ENCODE measurements around the gene TRAPPC4. TPM values are rescaled to one million over a fixed set of nuclear protein-coding genes. Genes with fewer than 3 reads are reported as not detected.
"Not testable (repeated sequence)": the region's sequence is repeated elsewhere in the genome, so short reads cannot be mapped to it uniquely, and the experiment has no call there.

The TRAPPC4 gene
- polyA plus RNA-seq, 1 donor = 36.3 TPM

DNA sequence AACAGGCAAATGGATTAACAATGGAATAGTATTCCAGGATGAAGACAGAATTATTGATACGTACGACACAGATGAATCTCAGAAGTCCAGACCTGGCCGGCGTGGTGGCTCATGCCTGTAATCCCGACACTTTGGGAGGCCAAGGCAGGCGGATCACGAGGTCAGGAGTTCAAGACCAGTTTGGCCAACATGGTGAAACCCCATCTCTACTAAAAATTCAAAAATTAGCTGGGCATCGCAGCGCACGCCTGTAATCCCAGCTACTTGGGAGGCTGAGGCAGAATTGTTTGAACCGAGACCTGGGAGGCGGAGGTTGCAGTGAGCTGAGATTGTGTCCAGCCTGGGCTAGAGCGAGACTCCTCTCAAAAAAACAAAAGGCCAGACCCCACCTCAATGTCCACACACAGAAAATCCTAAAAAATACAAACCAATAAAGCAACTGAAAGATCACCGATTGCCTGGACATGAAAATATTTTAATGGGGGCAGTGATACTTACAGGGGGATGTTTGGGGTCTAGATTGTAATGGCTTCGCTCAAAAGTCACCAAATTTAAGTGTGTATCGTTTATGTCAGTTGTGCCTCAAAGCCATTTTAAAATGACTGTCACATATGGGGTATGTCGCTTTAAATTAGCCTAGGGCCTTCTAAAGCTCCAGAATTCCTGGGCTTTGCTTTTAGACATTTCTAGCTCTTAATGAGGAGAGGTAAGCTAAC, 4.2 kb upstream of the TRAPPC4 start:
- DNase-seq = no peak

GRCh38 chr11:119015054-119015611, 3.4 kb upstream of the TRAPPC4 start:
- no peak for DNase-seq

DNA sequence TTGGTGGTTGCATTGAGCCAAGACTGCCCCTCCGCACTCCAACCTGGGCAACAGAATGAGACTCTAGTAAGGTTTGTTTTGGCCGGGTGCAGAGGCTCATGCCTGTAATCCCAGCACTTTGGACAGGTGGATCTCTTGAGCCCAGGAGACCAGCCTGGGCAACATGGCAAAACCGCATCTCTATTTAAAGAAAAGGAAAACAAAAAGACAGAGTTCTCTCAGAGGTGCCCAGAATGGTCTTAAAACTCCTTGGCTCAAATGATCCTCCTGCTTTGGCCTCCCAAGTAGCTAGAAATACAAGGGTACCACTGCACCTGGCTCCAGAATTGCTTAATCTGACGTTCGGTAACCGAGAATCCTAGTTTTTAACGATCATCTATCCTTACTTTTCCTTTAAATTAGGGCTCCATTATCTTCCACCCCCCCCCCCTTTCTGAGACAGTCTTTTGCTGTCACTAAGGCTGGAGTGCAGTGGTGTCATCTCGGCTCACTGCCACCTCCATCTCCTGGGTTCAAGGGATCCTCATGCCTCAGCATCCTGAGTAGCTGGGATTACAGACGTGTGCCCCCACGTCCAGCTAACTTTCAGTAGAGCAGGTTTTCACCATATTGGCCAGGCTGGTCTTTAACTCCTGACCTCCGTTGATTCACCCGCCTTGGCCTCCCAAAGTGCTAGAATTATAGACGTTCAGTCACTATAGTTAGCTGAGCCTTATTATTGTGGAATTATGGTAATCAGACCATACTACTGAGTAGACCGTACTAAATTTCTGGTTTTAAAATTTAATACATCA, 2.2 kb upstream of the TRAPPC4 start:
- DNase-seq = no peak

DNA sequence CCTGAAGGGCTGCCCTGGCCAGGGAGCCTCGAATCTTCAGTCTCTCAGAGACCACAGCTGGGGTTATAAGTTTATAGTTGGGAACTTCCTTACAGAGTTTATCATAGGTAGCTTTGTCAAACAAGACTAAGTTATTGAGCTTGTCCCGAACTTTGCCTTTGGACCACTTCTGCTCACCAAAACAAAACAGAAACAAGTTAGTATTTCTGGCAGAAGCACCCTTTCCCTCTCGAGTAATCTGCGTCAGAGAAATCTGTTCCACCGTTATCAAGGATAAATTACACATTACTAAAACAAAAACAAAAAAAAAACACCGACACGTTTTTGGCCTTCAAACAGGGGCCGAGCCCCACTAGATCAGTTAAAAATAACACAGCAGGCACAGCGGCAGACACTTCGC, 1.2 kb upstream of the TRAPPC4 start:
- DNase-seq = not testable (repeated sequence)

DNA sequence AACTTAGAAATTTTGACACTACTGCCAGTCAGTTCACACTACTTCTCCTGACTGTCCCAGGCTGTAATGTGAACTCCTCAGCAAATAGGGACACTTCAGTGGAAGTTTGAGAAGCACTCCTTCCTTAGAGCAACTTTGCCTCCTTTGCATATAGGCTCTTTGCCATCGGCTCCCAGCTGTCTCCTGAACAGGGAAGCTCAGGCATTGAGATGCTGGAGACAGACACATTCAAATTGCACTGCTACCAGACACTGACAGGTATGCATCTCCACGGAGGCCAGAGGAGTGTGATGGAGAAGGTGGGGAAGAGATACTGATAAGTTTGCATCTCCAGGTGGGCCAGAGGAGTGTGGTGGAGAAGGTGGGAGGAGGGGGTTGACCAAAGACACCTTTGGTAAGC, 1.4 kb downstream of the TRAPPC4 start:
- DNase-seq = no peak

DNA sequence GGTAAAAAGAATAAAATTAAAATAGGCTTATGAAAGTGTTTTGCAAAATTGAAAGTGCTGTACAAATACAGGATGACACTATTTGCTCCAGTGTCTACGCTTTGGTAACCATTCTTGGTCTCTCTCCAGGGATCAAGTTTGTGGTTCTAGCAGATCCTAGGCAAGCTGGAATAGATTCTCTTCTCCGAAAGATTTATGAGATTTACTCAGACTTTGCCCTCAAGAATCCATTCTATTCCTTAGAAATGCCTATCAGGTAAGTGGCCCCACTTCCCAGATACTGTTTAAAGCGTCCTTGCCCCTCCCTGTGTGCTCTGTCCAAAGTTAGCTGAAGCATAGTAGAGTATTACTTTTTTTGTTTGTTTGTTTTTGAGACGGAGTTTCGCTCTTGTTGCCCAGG, 3.1 kb downstream of the TRAPPC4 start:
- DNase-seq = no peak

DNA sequence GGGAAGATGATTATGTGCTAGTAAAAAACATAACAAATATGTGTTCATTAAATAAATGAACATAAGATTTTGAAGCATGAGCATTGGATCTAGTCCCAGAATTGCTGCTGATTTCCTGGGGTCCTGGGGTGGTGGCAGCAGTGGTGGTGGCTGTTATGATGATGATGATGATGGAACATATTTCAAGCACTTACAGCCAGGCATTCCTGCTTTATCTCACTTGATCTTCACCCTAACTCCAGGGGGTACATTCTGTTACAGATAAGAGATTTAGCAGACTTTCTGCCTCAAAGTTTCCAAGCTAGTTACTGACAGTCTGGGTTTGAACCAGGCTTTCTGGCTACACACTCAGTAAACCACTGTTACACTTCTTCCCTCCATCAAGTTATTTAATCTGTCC, 5.2 kb downstream of the TRAPPC4 start:
- DNase-seq = no peak

GRCh38 chr11:119024430-119025098, 6.0 kb downstream of the TRAPPC4 start:
- no peak for DNase-seq

- no peak for DNase-seq
Observed at GRCh38 chr11:119025099-119025473, 6.5 kb downstream of the TRAPPC4 start.

DNA sequence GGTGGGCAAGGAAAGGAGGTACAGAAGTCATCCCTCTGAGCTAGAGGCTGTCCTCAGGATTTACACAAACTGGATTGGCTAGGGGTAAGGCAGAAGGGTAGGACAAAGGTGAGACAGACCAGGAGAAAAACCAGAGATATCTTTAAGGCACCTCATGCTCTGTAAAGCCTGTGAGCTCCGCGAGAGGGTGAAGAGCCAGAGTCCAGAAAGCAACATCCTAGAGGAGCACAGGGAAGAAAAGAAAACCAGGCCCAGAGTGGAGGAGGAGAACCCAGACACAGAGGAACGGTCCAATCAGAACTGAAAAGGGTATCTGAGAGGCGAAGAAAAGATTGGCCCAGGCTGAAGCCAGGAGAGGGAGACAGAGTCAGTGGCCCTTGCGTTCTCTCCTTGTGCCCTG, 7.0 kb downstream of the TRAPPC4 start:
- DNase-seq = no peak

GRCh38 chr11:119025978-119026766, 7.6 kb downstream of the TRAPPC4 start:
- no peak for DNase-seq

DNA sequence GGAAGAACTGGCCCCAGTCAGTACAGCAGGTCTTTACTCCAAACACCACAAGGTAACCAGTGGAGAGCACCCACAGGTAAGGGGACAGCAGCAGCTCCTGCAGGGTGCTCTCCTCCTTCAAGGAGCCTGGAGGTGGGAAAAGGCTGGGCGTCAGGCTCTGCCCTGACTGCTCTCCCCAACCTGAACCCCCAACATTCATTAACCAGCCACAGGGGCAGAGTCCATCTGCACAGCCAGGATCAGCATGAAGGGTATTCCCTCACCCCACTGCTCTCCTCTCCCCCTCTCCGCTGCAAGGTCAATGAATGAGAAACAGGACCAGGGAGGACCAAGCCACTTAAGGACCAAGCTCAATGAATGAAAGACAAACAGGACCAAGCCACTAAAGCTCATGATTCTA, 8.4 kb downstream of the TRAPPC4 start:
- no peak for DNase-seq

DNA sequence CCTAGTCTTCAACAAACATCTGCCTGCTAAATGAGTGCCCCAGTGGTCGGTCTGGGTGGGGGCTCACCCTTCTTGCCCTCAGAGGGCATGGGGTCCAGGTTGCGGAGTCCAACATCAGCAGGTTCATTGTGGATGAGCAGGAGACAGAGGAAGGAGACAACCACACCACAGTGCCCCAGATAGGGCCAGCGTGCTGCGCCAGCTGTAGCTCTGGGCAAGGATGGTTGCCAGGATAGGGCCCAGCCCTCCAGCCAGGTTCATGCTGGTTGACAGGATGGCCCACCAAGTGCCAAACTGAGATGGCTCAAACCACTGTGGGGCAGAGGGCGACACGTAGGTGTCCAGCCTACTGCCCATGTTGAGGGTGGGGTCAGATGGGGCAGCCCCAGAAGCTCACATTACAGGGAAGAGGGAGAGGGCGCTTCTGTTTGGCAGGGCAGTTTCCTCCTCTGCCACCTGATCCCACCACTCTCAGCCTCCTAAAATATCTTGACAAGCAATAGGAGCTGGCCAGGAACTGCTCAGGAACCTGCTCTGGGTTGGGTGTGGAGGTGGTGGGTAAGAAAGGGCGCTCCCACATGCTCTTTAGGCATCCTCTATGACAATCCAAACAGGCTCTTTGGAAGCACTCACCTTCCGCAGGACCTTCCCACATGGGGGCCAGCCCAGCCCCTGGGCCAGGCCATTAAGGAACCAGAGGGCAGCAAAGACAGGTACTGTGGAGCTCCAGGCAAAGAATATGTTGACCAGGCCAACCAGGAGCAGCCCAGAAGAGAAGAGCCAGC, 9.2 kb downstream of the TRAPPC4 start:
- DNase-seq = no peak

GRCh38 chr11:119028346-119029068, 9.9 kb downstream of the TRAPPC4 start:
- no peak for DNase-seq

GRCh38 chr11:119029069-119029339, 10.4 kb downstream of the TRAPPC4 start:
- no peak for DNase-seq

- no peak for DNase-seq
Observed at GRCh38 chr11:119029340-119030028, 10.9 kb downstream of the TRAPPC4 start.

DNA sequence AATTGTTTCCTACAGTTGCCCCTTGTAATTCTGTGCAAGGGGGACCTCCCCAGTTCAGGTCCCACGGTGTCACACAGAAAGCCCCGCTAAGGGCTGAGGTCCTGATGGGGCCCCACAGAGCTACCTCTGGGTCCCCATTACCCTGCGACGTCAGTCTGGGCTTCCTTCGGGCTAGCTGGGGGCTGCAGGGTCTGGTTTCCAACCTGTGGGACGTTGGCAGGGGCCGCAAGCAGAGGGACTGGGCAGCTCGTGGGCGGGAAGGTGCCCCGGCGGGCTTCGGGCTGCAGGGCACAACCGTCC, 11.4 kb downstream of the TRAPPC4 start:
- no peak for DNase-seq

DNA sequence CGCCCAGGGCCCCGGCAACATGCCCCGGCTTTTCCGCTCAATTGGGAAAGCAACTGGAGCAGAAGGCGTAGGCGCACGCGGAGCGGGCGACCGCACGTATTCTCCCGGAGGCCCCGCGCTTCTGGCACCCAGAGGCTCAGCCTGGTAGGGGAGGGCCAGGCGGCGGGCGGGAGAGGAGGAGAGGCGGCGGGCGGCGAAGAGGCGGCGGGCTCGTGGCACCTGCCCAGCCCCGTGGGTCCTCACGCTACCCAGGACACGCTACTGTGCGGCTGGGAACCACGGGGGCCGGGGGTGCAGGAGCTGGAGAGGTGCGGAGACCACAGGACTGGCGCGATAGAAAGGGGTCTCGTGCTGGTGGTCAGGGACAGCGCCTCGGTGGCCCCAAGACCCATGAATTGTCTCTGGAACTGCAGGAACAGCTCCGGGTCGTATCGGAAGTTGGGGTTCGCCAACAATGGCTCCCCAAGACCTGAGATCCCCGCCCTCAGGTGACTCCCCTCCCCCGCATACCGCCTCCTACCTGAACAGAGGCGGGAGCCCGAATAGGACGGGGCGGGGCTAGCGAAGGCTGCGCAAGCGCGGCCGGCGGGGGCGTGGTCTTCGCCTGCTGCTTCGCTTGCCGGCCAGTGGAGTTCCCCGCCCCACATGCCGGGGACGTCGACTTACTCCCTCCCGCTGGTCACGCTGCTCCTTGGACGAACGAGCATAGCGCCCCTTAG, 11.9 kb downstream of the TRAPPC4 start, which contains the start of gene SLC37A4:
Gene SLC37A4, minus strand, starts transcription at position 549 of the 719 bp plus-strand sequence.
- peak; percentile 93 for DNase-seq

- DNase-seq = no peak
Observed at GRCh38 chr11:119031912-119032280, 13.3 kb downstream of the TRAPPC4 start.

DNA sequence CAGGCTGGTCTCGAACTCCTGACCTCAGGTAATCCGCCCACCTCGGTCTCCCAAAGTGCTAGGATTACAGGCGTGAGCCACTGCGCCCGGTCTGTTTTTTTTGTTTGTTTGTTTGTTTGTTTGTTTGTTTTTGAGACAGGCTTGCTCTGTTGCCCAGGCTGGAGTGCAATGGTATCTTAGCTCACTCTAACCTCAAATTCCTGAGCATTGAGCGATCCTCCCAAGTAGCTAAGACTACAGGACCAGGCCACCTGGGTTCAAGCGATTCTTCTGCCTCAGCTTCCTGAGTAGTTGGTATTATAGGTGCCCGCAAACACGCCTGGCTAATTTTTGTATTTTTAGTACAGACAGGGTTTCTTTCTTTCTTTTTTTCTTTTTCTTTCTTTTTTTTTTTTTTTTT, 14.9 kb downstream of the TRAPPC4 start:
- not testable (repeated sequence) for DNase-seq
